Kidney glomerular epithelial cell (primary cell): Measurements from ENCODE around the gene C11orf21.

Experiments
- DNase-seq: peaks from one replicate; lab custom pipeline; 2025; lab: John Stamatoyannopoulos, UW

C11orf21 gene

DNA sequence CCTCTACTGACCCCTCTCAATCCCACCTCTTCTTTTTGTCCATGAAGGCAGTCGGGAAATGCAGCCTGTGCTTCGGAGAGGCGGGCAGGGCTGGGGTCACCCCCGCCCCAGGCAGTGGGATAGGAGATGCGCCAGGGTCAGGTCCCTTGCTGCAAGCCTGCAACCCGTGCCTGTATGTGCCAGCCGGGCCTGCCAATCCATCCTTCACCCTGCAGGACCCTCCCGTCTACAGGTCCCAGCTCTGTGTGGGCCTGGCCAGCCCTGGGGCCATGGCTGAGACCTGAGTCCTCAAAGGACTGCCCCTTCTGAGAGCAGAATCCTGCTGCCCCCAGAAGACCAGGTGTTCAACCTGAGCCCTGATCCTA is 42.3 kb downstream of the C11orf21 start:
- no peak for DNase-seq

DNA sequence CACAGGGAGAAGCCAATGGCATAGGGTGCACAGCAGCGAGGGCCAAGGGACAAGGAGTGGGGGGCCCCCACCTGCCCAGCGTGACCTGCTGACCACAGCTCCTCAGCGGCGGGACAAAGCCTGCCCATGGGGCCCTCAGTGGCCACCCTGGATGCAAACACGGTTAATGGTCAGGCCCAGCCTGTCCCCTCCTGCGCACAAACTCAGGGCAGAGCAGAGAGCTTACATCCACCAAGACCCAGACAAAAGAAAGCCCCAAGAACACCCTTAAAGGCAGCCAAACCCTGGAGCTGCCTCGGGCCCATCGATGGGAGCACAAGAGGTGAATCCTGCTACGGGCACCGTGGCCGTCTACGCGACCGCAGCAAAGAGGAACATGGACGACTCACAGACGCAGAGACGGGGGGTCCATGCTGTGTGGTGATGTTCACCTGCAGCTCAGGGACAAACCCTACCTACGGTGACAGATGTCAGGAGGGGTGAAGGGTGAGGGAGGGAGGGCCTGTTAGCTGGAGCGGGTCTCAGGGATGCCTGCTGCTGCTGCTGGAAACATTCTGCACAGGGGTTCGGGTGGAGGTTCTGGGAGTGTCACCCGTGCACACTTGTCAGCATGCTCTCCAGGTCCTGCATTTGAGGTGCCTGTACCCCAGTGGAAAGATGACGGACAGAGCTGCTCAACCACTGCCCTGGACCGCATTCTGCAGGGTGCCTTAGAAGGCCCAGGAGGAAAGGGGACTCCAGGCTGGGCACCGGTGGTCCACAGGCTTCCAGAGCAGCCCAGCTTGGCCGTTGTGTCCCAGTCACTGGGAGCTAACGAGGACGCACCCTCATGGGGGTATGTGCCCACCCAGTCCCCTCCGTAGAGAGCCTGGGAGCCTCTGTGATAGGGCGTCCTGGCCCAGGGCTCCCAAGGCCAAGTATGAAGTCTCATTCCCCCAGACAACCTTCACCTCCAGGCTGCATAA is 42.9 kb downstream of the C11orf21 start:
- DNase-seq = no peak

DNA sequence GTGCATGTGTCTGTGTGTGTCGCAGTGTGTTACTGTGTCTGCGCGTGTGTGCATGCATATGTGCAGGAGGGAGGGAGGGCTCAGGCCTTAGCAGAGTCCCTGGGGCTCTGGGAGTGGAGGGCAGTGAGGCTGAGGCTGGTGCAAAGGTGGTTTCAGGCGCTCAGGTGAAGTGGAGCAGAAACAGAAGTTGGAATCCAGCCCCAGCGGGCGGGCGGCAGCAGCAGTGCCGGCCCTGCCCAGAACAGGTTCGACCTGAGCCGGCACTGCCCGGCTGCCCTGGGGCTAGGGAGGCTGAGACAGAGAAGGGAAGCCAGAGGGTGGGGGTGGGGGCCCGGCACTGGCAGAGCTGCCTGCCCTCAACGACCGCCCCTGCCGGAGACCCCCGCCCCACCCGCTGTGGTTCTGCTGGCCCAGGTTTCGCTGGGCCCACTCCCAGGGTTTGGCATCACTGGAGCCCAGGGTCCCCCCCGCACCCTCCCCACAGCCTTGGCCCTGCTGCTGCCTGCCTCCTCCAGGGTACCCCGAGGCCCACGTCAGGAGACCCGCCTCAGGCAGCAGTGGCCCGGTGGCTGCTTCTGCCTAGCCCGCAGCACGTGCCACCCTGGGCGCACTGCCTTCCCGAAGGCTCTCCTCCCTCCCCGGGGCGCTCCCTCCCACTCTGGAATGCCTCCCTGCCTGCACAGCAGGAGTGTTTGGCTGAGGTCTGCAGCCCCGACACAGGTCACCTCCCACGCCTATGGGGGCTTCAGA is 44.6 kb downstream of the C11orf21 start:
- no peak for DNase-seq

DNA sequence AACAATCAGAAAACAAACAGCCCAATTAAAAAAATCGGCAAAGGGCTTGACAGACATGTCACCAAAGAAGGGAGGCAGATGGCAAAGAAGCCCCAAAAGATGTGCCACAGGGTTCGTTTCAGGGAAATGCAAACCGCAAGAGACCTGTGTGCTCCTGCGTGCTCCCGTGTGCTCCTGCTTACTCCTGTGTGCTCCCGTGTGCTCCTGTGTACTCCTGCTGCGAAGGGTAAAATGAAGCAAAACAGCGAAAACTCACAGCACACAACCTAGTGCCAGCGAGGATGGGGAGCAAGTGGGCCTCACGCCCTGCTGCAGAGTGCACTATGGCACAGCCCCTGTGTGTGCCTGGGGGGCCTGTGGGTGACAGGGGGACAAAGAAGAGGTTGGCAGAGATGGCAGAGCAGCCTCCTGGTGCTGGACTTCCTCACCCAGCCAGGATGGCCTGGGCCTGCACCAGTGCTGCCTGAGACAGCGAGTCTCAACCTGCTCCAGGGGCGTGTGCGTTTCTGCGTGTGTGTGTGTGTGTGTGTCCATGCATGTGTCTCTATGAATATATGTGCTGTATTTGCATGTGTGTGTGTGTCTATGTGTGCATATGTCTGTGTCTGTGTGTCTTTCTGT is 45.3 kb downstream of the C11orf21 start:
- no peak for DNase-seq

DNA sequence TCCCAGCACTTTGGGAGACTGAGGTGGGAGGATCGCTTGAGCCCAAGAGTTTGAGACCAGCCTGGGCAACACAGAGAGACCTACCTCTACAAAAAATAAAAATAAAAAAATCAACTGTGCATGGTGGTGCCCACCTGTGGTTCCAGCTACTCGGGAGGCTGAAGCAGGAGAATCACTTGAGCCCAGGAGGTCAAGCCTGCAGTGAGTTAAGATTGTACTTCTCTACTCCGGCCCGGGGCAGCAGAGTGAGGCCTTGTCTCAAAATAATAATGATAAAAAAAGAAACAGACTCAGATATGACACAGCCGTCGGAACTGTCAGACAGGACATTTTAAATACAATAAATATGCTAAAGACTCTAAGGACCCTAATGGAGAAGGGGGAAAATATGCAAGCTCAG is 49.7 kb downstream of the C11orf21 start:
- DNase-seq = no peak

DNA sequence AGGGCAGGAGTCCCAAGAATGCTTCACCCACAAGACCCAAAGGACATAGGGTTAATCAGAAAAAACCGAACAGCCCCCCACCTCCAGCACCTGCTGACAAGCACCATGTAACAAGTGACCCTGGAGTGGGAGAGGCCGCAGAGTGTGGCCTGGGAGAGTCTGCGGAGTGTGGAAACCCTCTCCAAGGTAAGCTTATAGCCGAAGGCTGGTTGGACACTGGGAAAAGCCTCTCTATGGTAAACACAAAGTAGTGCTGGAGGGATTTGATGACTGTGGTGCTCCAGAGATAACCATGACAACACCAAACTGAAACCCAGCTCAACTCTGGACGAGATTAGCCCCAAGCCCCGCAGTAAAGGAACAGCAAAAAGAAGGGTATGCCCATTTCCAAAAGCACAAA is 50.6 kb downstream of the C11orf21 start:
- DNase-seq = no peak

DNA sequence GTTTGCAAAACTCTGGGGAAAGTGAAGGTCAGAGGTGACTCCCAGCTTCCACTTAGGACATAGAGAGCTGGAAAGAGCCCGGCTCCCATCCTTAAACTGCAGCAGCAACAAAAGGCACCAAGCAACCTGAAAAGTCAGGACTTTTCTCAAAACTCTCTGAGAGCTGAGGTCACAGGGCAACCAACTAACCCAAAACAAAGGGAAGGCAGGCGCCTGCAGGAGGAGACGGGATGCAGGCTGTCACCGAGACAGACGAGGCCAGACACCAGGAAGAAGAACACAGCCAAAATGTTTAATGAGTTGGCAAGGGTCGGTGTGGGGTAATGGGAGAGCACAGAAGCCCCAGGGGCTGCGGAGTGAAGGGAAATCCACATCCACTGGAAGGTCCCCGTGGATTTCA is 51.2 kb downstream of the C11orf21 start:
- no peak for DNase-seq

DNA sequence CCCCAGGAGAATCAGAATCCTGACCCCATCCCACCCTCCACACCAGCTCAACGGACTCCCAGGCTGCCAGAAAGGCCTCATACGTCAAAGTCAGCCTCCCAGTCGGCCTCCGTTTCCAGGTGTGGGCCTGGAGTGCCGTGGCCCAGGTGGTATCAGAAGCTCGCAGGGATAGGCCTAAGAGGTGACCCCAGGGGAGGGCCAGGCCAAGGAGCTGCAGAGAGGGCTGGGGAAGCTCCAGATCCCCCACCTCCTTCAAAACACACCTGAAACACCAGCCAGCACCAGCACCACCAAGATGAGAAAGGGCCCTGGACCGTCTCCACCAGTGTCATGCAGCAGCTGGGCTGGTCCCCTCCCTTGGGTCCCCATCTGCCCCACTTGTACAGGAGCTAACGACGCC is 51.7 kb downstream of the C11orf21 start:
- no peak for DNase-seq

- no peak for DNase-seq
Measured at GRCh38 chr11:2249189-2249916, 52.4 kb downstream of the C11orf21 start.

DNA sequence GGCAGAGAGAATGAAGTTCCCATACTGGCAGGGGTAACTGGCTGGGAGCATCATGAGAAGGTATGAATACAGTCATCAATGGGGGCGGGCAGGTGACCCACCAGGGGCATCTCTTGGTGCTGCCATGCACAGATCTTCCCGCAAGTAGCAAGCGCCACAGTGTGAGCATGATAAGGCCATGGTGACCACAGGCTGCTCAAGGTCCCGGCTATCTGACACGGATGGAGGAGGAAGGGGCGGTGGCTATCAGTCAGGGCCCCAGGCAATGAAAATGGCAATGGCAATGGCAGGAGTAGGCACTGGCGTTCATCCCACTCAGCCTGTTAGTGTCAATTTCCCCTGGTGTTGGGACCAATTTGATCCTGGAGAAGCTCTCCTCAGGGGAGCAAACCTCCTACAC is 53.0 kb downstream of the C11orf21 start:
- no peak for DNase-seq

DNA sequence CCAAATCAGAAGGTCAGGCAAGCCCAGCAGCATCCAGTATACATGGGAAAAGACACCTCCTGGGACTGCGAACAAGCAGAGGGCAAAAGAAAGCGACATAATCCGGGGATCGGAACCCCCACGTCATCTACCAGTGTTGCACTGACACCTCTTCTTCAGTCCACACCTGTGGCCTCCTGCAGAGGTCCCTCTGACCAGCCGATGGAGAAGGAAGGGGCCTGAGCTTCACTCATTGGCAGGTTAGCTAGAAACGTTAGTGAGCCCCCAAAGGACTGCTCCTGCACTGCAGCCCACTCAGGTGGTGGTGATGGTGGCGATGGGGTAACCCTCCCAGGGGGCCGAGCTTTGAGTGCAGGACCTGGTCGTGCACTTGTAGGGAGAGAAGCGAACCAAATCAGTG is 53.5 kb downstream of the C11orf21 start:
- DNase-seq = no peak

- no peak for DNase-seq
Measured at GRCh38 chr11:2247496-2247895, 54.2 kb downstream of the C11orf21 start.
